H9 (cell line): ENCODE results near the gene MAML1. TPM values are rescaled to one million over a fixed set of nuclear protein-coding genes. Genes with fewer than 3 reads are reported as not detected.

Experiments used
- DNase-seq: peaks from one replicate; pipeline ENCODE4 v3.0.0-alpha.2; 2017
- H2AFZ ChIP-seq: one replicate; pipeline ENCODE4 v1.6.1; 2013; ENCODE audit warnings: mild to moderate bottlenecking, low read length, control low read depth, moderate library complexity
- H2AK5ac ChIP-seq: 2 replicates; pipeline ENCODE4 v1.6.1; 2013; ENCODE audit warnings: low read length, control low read depth, mixed read lengths; ENCODE audit not compliant: insufficient read length
- H2BK120ac ChIP-seq: one replicate; pipeline ENCODE4 v1.6.1; 2013; ENCODE audit warnings: low read depth, mild to moderate bottlenecking, low read length, control low read depth, inconsistent platforms; ENCODE audit not compliant: poor library complexity, severe bottlenecking
- H2BK12ac ChIP-seq: 2 replicates; pipeline ENCODE4 v1.6.1; 2013; ENCODE audit warnings: low read length, control low read depth, mixed read lengths, low read depth; ENCODE audit not compliant: insufficient read length
- H2BK15ac ChIP-seq: 2 replicates; pipeline ENCODE4 v1.6.1; 2013; ENCODE audit warnings: low read depth, low read length, control low read depth
- H2BK20ac ChIP-seq: one replicate; pipeline ENCODE4 v1.6.1; 2013; ENCODE audit warnings: low read depth, mild to moderate bottlenecking, low read length, control low read depth, inconsistent platforms; ENCODE audit not compliant: poor library complexity, severe bottlenecking
- H2BK5ac ChIP-seq: 2 replicates; pipeline ENCODE4 v1.6.1; 2013; ENCODE audit warnings: low read length, control low read depth, mixed read lengths; ENCODE audit not compliant: insufficient read length
- H3K14ac ChIP-seq: 2 replicates; pipeline ENCODE4 v1.6.1; 2013; ENCODE audit warnings: low read length, control low read depth; ENCODE audit not compliant: insufficient read depth
- H3K18ac ChIP-seq: 2 replicates; pipeline ENCODE4 v1.6.1; 2013; ENCODE audit warnings: low read depth, mild to moderate bottlenecking, mixed read lengths, low read length, control low read depth; ENCODE audit not compliant: insufficient read length
- H3K23ac ChIP-seq: 2 replicates; pipeline ENCODE4 v1.6.1; 2013; ENCODE audit warnings: low read length, control low read depth, mixed read lengths, low read depth; ENCODE audit not compliant: insufficient read length
- H3K23me2 ChIP-seq: 2 replicates; pipeline ENCODE4 v1.6.1; 2013; ENCODE audit warnings: low read depth, mild to moderate bottlenecking, mixed read lengths, low read length, control low read depth; ENCODE audit not compliant: insufficient read length, poor library complexity, severe bottlenecking
- H3K27ac ChIP-seq: 2 replicates; pipeline ENCODE4 v1.5.1; 2013; ENCODE audit warnings: low read length, control low read depth, mixed read lengths, low read depth; ENCODE audit not compliant: insufficient read length
- H3K27me3 ChIP-seq: 2 replicates; pipeline ENCODE4 v1.6.1; 2013; ENCODE audit warnings: low read length, control low read depth, inconsistent platforms; ENCODE audit not compliant: insufficient read depth
- H3K4ac ChIP-seq: 2 replicates; pipeline ENCODE4 v1.6.1; 2013; ENCODE audit warnings: low read depth, mild to moderate bottlenecking, control low read depth, inconsistent platforms, low read length, moderate library complexity
- H3K4me1 ChIP-seq: 2 replicates; pipeline ENCODE4 v1.6.1; 2013; ENCODE audit warnings: low read length, control low read depth, inconsistent platforms; ENCODE audit not compliant: insufficient read depth
- H3K4me2 ChIP-seq: 2 replicates; pipeline ENCODE4 v1.6.1; 2013; ENCODE audit warnings: low read length, control low read depth, mixed read lengths; ENCODE audit not compliant: insufficient read length, insufficient read depth
- H3K56ac ChIP-seq: 2 replicates; pipeline ENCODE4 v1.6.1; 2013; ENCODE audit warnings: low read depth, mild to moderate bottlenecking, mixed read lengths, low read length, control low read depth; ENCODE audit not compliant: insufficient read length
- H3K79me1 ChIP-seq: 2 replicates; pipeline ENCODE4 v1.6.1; 2013; ENCODE audit warnings: low read depth, mild to moderate bottlenecking, moderate library complexity, low read length, control low read depth, inconsistent platforms; ENCODE audit not compliant: insufficient read depth, poor library complexity, severe bottlenecking
- H3K79me2 ChIP-seq: 2 replicates; pipeline ENCODE4 v1.6.1; 2013; ENCODE audit warnings: low read length, control low read depth, inconsistent platforms; ENCODE audit not compliant: insufficient read depth
- H3K9ac ChIP-seq: 2 replicates; pipeline ENCODE4 v1.6.1; 2013; ENCODE audit warnings: low read length, control low read depth, mixed read lengths; ENCODE audit not compliant: insufficient read length; ENCODE audit errors: extremely low read depth
- H3K9me3 ChIP-seq: one replicate; pipeline ENCODE4 v1.6.1; 2013; ENCODE audit warnings: low read depth, low read length, inconsistent platforms; ENCODE audit not compliant: control insufficient read depth
- H3T11ph ChIP-seq: one replicate; pipeline ENCODE4 v1.6.1; 2013; ENCODE audit warnings: mild to moderate bottlenecking, low read length, control low read depth, inconsistent platforms
- H4K20me1 ChIP-seq: one replicate; pipeline ENCODE4 v1.6.1; 2013; ENCODE audit not compliant: control insufficient read depth, insufficient read length, insufficient read depth
- H4K5ac ChIP-seq: 2 replicates; pipeline ENCODE4 v1.6.1; 2013; ENCODE audit warnings: low read depth, mild to moderate bottlenecking, mixed read lengths, low read length, control low read depth; ENCODE audit not compliant: insufficient read length
- H4K8ac ChIP-seq: replicated peaks from 2 replicates; pipeline ENCODE4 v1.6.1; 2013; ENCODE audit warnings: low read length, control low read depth, mixed read lengths, low read depth; ENCODE audit not compliant: insufficient read length
- H4K91ac ChIP-seq: 2 replicates; pipeline ENCODE4 v1.6.1; 2013; ENCODE audit warnings: low read depth, mild to moderate bottlenecking, moderate library complexity, mixed read lengths, low read length, control low read depth; ENCODE audit not compliant: insufficient read length
- H3K27ac Mint-ChIP-seq, 3 experiments: 2 replicates in 2 of 3; 3 replicates in 1 of 3; pipeline ENCODE4 v1.8.0; 2020 to 2021; ENCODE audit warnings: mixed read lengths in 3 of 3, mild to moderate bottlenecking in 1 of 3, moderate library complexity in 1 of 3
- H3K27me3 Mint-ChIP-seq: 2 replicates; pipeline ENCODE4 v1.8.0; 2021; ENCODE audit warnings: low read depth, mild to moderate bottlenecking, moderate library complexity, mixed read lengths
- H3K36me3 Mint-ChIP-seq, 3 experiments: 2 replicates in 2 of 3; 3 replicates in 1 of 3; pipeline ENCODE4 v1.8.0; 2020 to 2021; ENCODE audit warnings: low read depth in 3 of 3, mixed read lengths in 3 of 3; ENCODE audit not compliant: insufficient read depth in 1 of 3
- H3K4me1 Mint-ChIP-seq, 2 experiments: 2 replicates each; pipeline ENCODE4 v1.8.0; 2020; ENCODE audit warnings: mixed read lengths in 2 of 2
- H3K4me3 Mint-ChIP-seq, 2 experiments: 2 replicates in 1 of 2; 3 replicates in 1 of 2; pipeline ENCODE4 v1.8.0; 2020 to 2021; ENCODE audit warnings: mild to moderate bottlenecking in 2 of 2, mixed read lengths in 2 of 2, moderate library complexity in 1 of 2
- H3K9me3 Mint-ChIP-seq, 2 experiments: 2 replicates in 1 of 2; 3 replicates in 1 of 2; pipeline ENCODE4 v1.8.0; 2020; ENCODE audit warnings: mild to moderate bottlenecking in 2 of 2, mixed read lengths in 2 of 2, moderate library complexity in 1 of 2
- CTCF ChIP-seq: fragments of 200-600 bp; sonication (generic); conservative IDR thresholded peaks from 3 replicates; pipeline ENCODE4 v1.8.0; 2021; ENCODE audit warnings: antibody characterized with exemption, mild to moderate bottlenecking
- WGBS: extraction: QIAGEN DNeasy Blood & Tissue Kit; methylation state at CpG from one replicate; pipeline ENCODE4 v1.1.7; 2013; ENCODE audit warnings: missing lambda C conversion rate, low lambda C conversion rate, mixed read lengths; ENCODE audit not compliant: insufficient read length; ENCODE audit errors: extremely low coverage; 5-methylcytosine and 5-hydroxymethylcytosine counted together
- total RNA-seq: library from RNA; stranded (reverse); gene quantifications from 2 replicates; pipeline ENCODE4 v1.2.1, GENCODE V29; 2021

The MAML1 gene
- total RNA-seq, 1 experiment from 2014 or later: 50.8 TPM

DNA sequence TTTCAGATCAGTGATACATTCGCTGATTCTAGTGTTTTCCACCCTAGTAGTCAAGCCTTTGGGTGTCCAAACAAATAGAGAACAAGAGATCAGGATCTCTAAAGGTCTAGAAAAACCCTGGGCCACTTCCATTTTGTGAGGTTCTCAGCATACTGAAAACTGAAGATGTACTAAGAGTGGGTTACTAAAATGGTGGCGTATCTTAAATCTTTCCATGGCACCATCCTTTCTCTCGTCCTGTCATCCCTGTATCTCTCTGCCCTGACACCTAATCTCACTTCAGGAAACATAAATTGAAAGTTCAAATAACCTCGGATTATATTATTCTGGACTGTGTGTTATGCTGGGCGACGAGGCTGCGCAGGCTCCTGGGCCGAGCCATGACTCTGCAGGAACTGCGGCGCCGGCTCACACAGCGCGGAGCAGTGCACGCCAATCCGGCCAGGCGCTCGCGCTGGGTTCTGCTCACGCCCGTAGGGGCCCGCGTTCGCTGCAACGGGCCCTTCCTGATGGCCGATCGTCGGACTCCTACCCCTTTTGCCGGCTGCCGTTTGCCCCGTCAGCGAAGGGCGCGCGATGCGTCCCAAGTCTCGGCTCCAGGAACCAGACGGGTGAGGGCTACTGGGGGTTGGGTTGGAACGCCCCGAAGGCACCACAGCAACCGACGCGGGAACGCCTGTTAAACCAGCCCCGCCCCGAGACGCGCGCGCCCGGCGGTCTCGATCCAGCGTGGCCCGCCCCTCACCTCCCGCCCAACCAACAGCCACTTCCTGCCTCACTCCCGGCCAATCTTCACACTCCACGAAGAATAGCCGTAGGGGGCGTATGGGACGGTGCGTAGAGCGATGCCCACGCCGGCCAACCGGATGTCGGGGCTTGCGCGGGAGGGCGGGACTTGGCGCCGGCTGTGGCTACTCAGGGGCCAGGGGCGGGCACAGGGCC, 34.4 kb upstream of the MAML1 start:
- H3K56ac ChIP-seq: no peak overlapping the region
- H2BK20ac ChIP-seq: no peak overlapping the region
- no peak overlapping the region for H4K8ac ChIP-seq
- peak overlapping the region; percentile 90 for H3K27ac ChIP-seq
- peaks cover 3% of the 10 kb centered on the region; the same call in 1 of the 2 replicates for H3K4me1 ChIP-seq
- no peak overlapping the region for H2BK12ac ChIP-seq
- H3K4me2 ChIP-seq: peak overlapping the region; percentile 87
- H4K20me1 ChIP-seq: no peaks in the 10 kb centered on the region
- peaks cover 7% of the 10 kb centered on the region for H3K23me2 ChIP-seq
- H2AFZ ChIP-seq: no peak overlapping the region
- DNase-seq: peak; percentile 100
- no peaks in the 10 kb centered on the region for H3K9me3 ChIP-seq
- no peak overlapping the region for H2AK5ac ChIP-seq
- H2BK5ac ChIP-seq: peak overlapping the region; percentile 36
- peaks cover 24 to 34% (median 25%) of the 10 kb centered on the region in 3 experiments for H3K36me3 Mint-ChIP-seq
- H3K14ac ChIP-seq: peak overlapping the region; percentile 98
- H3K27me3 Mint-ChIP-seq: no peaks in the 10 kb centered on the region
- peak overlapping the region; percentile 96 to 100 (median 97) for H3K27ac Mint-ChIP-seq
- H3K23ac ChIP-seq: no peak overlapping the region
- peak overlapping the region; percentile 8; the same call in 1 of the 2 replicates for H3K4ac ChIP-seq
- H3T11ph ChIP-seq: no peak overlapping the region
- H3K79me1 ChIP-seq: no peaks in the 10 kb centered on the region
- no peak overlapping the region for H4K5ac ChIP-seq
- H3K27me3 ChIP-seq: no peaks in the 10 kb centered on the region
- no peak overlapping the region for H2BK15ac ChIP-seq
- peak overlapping the region; percentile 94 for H3K9ac ChIP-seq
- WGBS: no CpG with 5 or more reads among the region's 72 CpGs
- H2BK120ac ChIP-seq: no peak overlapping the region
- H3K4me1 Mint-ChIP-seq: peaks cover 18 to 27% of the 10 kb centered on the region in 2 experiments
- H3K4me3 Mint-ChIP-seq: peak overlapping the region; percentile 92 to 99
- H4K91ac ChIP-seq: no peak overlapping the region
- H3K79me2 ChIP-seq: peaks cover 33% of the 10 kb centered on the region
- TF ChIP-seq CTCF: no peak
- peak overlapping the region; percentile 92 for H3K18ac ChIP-seq
- peaks cover 0 to 6% of the 10 kb centered on the region in 2 experiments; a peak in 3 of 5 replicates for H3K9me3 Mint-ChIP-seq
